ENCODE data around the gene MMD2.
"Not testable (repeated sequence)": the region's sequence is repeated elsewhere in the genome, so short reads cannot be mapped to it uniquely, and the experiment has no call there.

The MMD2 gene

GRCh38 chr7:4958477-4959301 is at the start of gene MMD2:
MMD2 (minus strand) TSS chr7:4959187; CDS start chr7:4959017, 170 bp downstream.
- DNase-seq: no peak

GRCh38 chr7:5005066-5005465 is 46.1 kb upstream of the MMD2 start:
- no peak for DNase-seq

DNA sequence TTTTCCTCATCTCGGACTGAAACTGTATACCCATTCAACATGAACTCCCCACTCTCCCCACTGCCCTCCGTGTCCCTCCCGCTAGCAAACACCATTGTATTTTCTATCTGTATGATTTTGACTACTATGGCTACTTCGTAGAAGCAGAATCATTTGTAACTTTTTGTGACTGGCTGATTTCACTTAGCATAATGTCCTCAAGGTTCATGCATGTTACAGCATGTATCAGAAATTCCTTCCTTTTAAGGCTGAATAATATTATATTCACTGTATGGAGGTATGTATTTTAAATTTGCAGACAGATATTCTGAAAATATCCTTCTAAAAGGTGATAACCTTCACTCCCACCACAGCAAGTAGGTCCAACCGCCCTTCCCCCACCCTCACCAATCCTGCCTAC is 42.9 kb upstream of the MMD2 start:
- no peak for DNase-seq

DNA sequence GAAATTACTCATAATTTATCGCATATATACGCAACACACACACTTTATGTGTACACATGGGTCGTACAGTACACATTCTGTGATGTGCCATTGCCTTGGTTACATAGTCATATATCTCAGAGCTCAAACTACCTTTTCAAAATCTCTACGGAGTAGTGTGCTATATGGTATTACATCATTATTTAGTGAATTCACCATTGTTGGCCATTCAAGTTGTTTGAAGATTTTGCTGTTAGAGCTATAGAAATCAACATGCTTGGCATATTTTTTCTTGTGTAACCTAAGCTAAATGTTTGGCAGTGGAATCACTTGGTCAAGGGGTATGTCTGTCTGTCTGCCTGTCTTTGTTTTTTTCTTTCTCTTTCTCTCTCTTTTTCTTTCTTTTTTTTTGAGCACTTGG is 42.0 kb upstream of the MMD2 start:
- DNase-seq: no peak

DNA sequence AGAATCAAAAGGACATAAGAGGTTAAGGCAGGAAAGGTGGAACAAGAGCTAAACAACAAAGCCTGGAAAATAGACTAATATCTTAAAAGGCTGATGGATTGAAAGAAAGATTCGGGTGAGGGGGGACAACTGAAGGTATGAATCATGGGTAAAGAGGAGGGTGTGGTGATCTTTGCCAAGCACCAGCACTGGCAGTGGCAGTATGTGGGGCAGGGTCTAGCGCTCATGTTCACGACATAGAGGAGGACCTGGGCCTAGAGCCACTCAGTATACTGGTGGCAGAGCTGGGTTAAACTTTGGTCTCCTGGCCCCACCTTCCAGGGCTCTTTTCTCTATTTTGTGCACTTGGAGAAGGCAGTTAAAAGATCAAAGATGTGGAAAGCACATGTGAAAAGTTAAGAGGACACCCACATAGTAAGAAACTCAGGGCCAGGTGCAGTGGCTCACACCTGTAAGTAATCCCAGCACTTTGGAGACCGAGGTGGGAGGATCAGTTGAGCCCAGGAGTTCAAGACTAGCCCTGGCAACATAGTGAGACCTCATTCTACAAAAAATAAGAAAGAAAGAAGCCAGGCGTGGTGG is 40.5 kb upstream of the MMD2 start:
- DNase-seq: no peak

DNA sequence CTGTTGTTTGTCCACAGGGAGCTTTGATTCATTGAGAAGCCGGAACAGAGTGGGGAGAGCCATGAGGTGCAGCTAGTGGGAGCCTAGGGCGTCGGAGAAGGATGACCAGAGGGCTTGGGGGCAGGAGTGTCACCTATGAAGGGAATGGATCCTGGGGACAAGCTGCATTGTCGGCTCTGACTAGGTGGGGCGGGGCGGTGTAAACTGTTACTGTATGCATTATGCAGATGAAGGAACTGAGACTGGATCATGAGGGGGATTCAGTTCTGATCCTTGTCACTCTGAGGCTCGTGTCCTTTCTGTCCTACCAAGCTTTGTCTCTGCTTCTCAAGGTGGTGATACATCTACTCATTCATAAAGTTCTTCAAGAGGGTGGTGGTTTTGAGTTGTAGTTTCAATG is 39.9 kb upstream of the MMD2 start:
- DNase-seq: no peak

DNA sequence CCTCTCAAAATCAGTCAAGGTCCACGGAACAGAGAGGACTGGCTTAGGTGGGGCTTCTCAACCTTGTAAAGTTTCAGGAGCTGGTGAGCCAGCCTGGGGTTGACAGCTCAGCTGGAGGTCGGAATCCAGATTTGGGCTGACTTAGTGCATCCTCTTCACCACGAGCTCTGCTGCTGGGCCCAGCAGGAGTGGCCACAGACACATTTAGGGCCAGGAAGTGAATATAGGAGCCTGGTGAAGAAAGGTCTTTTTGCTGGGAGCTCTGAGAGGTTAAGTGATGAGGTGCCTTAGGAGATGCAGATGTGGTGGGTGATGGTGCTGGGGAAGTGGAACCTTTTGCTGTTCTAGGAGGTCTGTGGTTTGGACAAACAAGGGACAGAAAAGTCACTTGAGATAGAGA is 39.3 kb upstream of the MMD2 start:
- DNase-seq: no peak

DNA sequence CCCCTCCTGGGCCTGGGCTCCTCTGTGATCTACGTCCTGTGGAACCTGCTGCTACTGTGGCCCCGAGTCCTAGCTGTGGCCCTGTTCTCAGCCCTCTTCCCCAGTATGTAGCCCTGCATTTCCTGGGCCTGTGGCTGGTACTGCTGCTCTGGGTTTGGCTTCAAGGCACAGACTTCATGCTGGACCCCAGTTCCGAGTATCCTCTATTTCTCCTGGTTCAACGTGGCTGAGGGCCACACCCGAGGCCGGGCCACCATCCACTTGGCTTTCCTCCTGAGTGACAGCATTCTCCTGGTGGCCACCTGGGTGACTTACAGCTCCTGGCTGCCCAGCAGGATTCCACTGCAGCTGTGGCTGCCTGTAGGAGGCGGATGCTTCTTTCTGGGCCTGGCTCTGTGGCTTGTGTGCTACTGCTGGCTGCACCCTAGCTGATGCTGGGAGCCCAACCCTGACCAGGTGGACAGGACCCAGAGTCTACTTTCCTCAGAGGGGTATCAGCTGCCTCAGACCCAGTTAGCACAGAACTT is 37.8 kb upstream of the MMD2 start:
- DNase-seq: no peak

GRCh38 chr7:4995429-4995969 is 36.5 kb upstream of the MMD2 start:
- no peak for DNase-seq

GRCh38 chr7:4993471-4993870 is 34.5 kb upstream of the MMD2 start:
- no peak for DNase-seq

- DNase-seq: not testable (repeated sequence)
Observed at GRCh38 chr7:4982741-4983140, 23.8 kb upstream of the MMD2 start.

DNA sequence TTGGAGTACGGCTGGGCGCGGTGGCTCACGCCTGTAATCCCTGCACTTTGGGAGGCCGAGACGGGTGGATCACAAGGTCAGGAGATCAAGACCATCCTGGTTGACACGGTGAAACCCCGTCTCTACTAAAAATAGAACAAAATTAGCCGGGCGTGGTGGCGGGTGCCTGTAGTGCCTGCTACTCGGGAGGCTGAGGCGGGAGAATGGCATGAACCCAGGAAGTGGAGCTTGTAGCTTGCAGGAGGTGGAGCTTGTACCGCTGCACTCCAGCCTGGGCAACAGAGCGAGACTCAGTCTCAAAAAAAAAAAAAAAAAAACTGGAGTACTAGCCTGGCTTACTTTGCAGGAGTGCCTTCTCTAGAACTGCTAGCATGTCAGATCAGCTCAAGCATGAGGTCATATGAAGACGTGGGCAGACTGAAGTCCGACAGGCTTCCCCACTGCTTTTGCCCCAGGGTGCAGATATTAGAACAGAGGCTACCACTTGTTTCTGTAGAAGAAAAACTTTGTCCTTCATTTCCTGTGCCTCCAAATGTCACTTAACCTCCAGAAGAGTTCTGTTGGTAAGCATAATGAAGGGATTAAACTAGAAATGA is 22.4 kb upstream of the MMD2 start:
- DNase-seq: not testable (repeated sequence)

DNA sequence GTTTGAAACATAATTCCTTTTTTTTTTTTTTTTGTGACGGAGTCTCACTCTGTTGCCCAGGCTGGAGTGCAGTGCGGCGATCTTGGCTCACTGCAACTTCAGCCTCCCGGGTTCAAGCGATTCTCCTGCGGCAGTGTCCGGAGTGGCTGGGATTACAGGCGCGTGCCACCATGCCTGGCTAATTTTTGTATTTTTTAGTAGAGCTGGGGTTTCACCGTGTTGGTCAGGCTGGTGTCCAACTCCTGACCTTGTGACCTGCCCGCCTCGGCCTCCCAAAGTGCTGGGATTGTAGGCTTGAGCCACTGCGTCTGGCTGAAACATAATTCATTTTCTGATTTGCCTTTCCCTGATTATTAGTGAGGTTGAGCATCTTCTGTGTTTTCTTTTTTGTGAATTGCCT is 16.6 kb upstream of the MMD2 start:
- DNase-seq: not testable (repeated sequence)

DNA sequence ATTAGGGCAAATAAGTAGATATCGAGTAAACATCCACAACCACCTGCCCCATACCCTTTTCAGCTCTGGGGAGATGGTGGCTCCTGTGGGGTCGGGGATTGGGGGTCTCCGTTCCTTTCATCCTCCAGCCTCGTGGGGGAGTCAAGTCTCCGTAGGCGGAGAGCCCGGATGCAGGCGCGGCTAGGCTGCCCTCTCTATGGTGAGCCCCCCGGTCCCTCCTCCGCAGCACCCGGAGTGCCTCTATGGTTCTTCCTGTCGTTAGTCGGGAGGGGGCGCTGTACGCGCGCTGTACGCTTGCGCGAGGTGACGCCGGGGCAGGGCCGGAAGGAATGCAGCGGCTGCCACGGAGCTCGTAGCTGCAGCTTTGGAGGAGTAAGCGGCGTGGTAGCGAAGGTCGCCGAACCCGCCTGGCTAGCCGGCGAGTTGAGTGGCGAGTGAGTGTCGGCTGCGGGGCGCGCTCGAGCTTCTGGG is 14.8 kb upstream of the MMD2 start:
- DNase-seq: peak; percentile 94

- DNase-seq: not testable (repeated sequence)
Observed at GRCh38 chr7:4972446-4972845, 13.5 kb upstream of the MMD2 start.

DNA sequence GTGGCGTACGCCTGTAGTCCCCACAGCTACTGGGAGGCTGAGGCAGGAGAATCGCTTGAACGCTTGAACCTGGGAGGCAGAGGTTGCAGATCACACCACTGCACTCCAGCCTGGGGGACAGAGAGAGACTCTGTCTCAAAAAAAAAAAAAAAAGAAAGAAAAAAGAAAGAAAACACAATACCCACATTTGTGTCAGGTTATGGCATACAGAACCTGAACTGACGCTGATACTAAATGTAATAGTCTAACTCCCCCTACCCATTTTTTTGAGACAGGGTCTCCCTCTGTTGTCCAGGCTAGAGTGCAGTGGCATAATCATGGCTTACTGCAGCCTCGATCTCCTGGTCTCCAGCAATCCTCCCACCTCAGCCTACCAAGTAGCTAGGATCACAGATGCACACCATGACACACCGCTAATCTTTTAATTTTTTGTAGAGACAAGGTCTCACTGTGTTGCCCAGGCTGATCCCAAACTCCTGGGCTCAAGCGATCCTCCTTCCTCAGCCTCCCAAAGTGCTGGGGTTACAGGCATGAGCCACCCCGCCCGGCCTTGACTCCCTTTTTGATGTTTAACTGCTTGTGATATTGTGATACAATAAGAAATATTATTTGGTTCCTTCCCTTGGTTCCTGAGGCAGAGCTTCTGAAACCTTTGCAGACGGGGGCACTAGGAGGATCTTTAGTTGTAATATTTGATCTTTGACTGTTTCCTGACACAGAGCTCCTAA is 6.5 kb upstream of the MMD2 start:
- DNase-seq: no peak

GRCh38 chr7:4964506-4964905 is 5.5 kb upstream of the MMD2 start:
- DNase-seq: no peak

- DNase-seq: no peak
Observed at GRCh38 chr7:4962872-4963775, 4.1 kb upstream of the MMD2 start.

GRCh38 chr7:4960363-4960762 is 1.4 kb upstream of the MMD2 start:
- no peak for DNase-seq

DNA sequence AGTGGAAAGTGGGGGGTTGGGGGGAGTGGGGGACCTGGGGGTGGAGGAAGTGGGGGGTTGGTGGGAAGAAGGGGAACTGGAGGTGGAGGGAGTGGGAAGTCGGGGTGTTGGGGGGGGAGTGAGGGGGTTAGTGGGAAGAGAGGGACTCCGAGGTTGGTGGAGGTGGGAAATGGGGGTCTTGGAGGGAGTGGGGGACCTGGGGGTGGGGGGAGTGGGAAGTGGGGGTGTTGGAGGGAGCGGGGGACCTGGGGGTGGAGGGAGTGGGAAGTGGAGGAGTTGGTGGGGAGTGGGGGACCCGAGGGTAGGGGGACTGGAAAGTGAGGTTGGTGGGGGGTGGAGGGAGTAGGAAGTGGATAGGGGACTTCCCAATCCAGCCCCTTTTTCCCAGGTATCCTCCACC is 906 bp upstream of the MMD2 start:
- no peak for DNase-seq

DNA sequence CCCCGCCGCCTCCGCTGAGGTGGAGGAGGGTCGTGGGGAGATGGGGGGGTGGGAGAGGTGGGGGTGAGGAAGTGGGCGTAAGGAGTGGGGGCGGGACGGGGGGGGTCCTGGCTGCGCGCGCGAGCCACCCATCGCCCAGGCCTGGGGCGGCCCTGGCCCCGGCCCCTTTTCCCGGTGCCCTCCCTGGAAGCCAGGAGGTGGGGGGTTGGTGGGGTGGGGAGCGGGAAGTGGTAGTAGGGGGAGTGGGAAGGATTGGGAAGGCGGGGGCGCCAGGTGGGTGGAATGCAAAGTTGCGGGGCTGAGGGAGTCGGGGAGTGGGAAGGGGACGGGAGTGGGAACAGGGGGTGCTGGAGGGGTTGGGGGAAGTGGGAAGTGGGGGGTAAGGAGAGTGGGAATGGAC is 319 bp upstream of the MMD2 start:
- no peak for DNase-seq

Data from CD4-positive, alpha-beta T cell treated with Interleukin-4 for 1 hour (primary cell).